Activated T-helper 17 cell treated with anti-CD3 and anti-CD28 coated beads, Interleukin-2, amount 50 U/mL, for 72 hours (primary cell): ENCODE measurements around the gene KLHL41. TPM values are rescaled to one million over a fixed set of nuclear protein-coding genes. Genes with fewer than 3 reads are reported as not detected.
"Not testable (repeated sequence)": the region's sequence is repeated elsewhere in the genome, so short reads cannot be mapped to it uniquely, and the experiment has no call there.

Experiments
- ATAC-seq: fragments of 150-1000 bp; cut with Tn5 transposase; replicated peaks from 2 replicates; pipeline ENCODE4 v1.10.0; 2021; ENCODE audit warnings: mild to moderate bottlenecking, moderate library complexity
- H3K27ac Mint-ChIP-seq: one replicate; pipeline ENCODE4 v1.8.0; 2022; ENCODE audit warnings: mixed read lengths
- H3K27me3 Mint-ChIP-seq: one replicate; pipeline ENCODE4 v1.8.0; 2022; ENCODE audit warnings: mixed read lengths
- H3K36me3 Mint-ChIP-seq: one replicate; pipeline ENCODE4 v1.8.0; 2022; ENCODE audit warnings: low read depth, mild to moderate bottlenecking, mixed read lengths
- H3K4me1 Mint-ChIP-seq: one replicate; pipeline ENCODE4 v1.8.0; 2022; ENCODE audit warnings: mixed read lengths
- H3K4me3 Mint-ChIP-seq: one replicate; pipeline ENCODE4 v1.8.0; 2022; ENCODE audit warnings: mild to moderate bottlenecking, mixed read lengths
- H3K9me3 Mint-ChIP-seq: one replicate; pipeline ENCODE4 v1.8.0; 2022; ENCODE audit warnings: mixed read lengths
- total RNA-seq, 2 donors: library from RNA; stranded (reverse); gene quantifications; one replicate each; pipeline ENCODE4 v1.2.3, GENCODE V29; 2022

KLHL41 gene
- total RNA-seq, 2 donors from 2014 or later = not detected

GRCh38 chr2:169486487-169486886 is 23.0 kb upstream of the KLHL41 start:
- H3K36me3 Mint-ChIP-seq = no peaks in the 10 kb centered on the region
- peak; percentile 42 for ATAC-seq
- H3K4me3 Mint-ChIP-seq = no peak overlapping the region
- H3K27ac Mint-ChIP-seq = no peak overlapping the region
- no peaks in the 10 kb centered on the region for H3K9me3 Mint-ChIP-seq
- H3K4me1 Mint-ChIP-seq = no peaks in the 10 kb centered on the region
- H3K27me3 Mint-ChIP-seq = no peaks in the 10 kb centered on the region

- no peaks in the 10 kb centered on the region for H3K36me3 Mint-ChIP-seq
- H3K27me3 Mint-ChIP-seq = no peaks in the 10 kb centered on the region
- no peak for ATAC-seq
- H3K27ac Mint-ChIP-seq = no peak overlapping the region
- H3K4me3 Mint-ChIP-seq = no peak overlapping the region
- H3K9me3 Mint-ChIP-seq = no peaks in the 10 kb centered on the region
- no peaks in the 10 kb centered on the region for H3K4me1 Mint-ChIP-seq
These were observed 18.7 kb upstream of the KLHL41 start for GRCh38 chr2:169490834-169491233.

- Mint-ChIP-seq H3K36me3 (no peaks in the 10 kb centered on the region), H3K4me1 (no peaks in the 10 kb centered on the region), H3K9me3 (no peaks in the 10 kb centered on the region), H3K4me3 (no peak overlapping the region), H3K27me3 (no peaks in the 10 kb centered on the region), H3K27ac (no peak overlapping the region)
- no peak for ATAC-seq
These were observed 18.1 kb upstream of the KLHL41 start for GRCh38 chr2:169491378-169491777.

- Mint-ChIP-seq H3K4me1 (no peaks in the 10 kb centered on the region), H3K4me3 (no peak overlapping the region), H3K27ac (no peak overlapping the region), H3K27me3 (no peaks in the 10 kb centered on the region), H3K36me3 (no peaks in the 10 kb centered on the region), H3K9me3 (no peaks in the 10 kb centered on the region)
- no peak for ATAC-seq
These were observed 16.1 kb upstream of the KLHL41 start for GRCh38 chr2:169493360-169493759.

GRCh38 chr2:169495310-169495928 is 14.1 kb upstream of the KLHL41 start:
- H3K4me3 Mint-ChIP-seq = no peak overlapping the region
- no peaks in the 10 kb centered on the region for H3K4me1 Mint-ChIP-seq
- H3K27ac Mint-ChIP-seq = no peak overlapping the region
- no peaks in the 10 kb centered on the region for H3K27me3 Mint-ChIP-seq
- no peaks in the 10 kb centered on the region for H3K36me3 Mint-ChIP-seq
- ATAC-seq = no peak
- no peaks in the 10 kb centered on the region for H3K9me3 Mint-ChIP-seq

GRCh38 chr2:169504651-169505050 is 4.9 kb upstream of the KLHL41 start:
- H3K9me3 Mint-ChIP-seq = no peaks in the 10 kb centered on the region
- H3K4me3 Mint-ChIP-seq = no peak overlapping the region
- H3K27ac Mint-ChIP-seq = no peak overlapping the region
- ATAC-seq = no peak
- H3K36me3 Mint-ChIP-seq = no peaks in the 10 kb centered on the region
- no peaks in the 10 kb centered on the region for H3K27me3 Mint-ChIP-seq
- no peaks in the 10 kb centered on the region for H3K4me1 Mint-ChIP-seq

GRCh38 chr2:169507698-169508097 is 1.8 kb upstream of the KLHL41 start:
- no peak overlapping the region for H3K4me3 Mint-ChIP-seq
- H3K36me3 Mint-ChIP-seq = no peaks in the 10 kb centered on the region
- no peaks in the 10 kb centered on the region for H3K9me3 Mint-ChIP-seq
- no peaks in the 10 kb centered on the region for H3K27me3 Mint-ChIP-seq
- peak; percentile 61 for ATAC-seq
- H3K4me1 Mint-ChIP-seq = no peaks in the 10 kb centered on the region
- H3K27ac Mint-ChIP-seq = peak overlapping the region; percentile 61

GRCh38 chr2:169509955-169510354 is 453 bp downstream of the KLHL41 start:
- H3K36me3 Mint-ChIP-seq = no peaks in the 10 kb centered on the region
- ATAC-seq = no peak
- H3K27ac Mint-ChIP-seq = no peak overlapping the region
- no peaks in the 10 kb centered on the region for H3K27me3 Mint-ChIP-seq
- H3K4me1 Mint-ChIP-seq = no peaks in the 10 kb centered on the region
- H3K9me3 Mint-ChIP-seq = no peaks in the 10 kb centered on the region
- no peak overlapping the region for H3K4me3 Mint-ChIP-seq

- Mint-ChIP-seq H3K36me3 (no peaks in the 10 kb centered on the region), H3K27me3 (no peaks in the 10 kb centered on the region), H3K27ac (no peak overlapping the region), H3K4me3 (no peak overlapping the region), H3K9me3 (no peaks in the 10 kb centered on the region), H3K4me1 (no peaks in the 10 kb centered on the region)
- no peak for ATAC-seq
These were observed 994 bp downstream of the KLHL41 start for GRCh38 chr2:169510496-169510895.

- Mint-ChIP-seq H3K4me1 (no peaks in the 10 kb centered on the region), H3K9me3 (no peaks in the 10 kb centered on the region), H3K27me3 (no peaks in the 10 kb centered on the region), H3K27ac (no peak overlapping the region), H3K36me3 (no peaks in the 10 kb centered on the region), H3K4me3 (no peak overlapping the region)
- ATAC-seq = no peak
These were observed 2.3 kb downstream of the KLHL41 start for GRCh38 chr2:169511818-169512217.

- no peaks in the 10 kb centered on the region for H3K36me3 Mint-ChIP-seq
- no peak overlapping the region for H3K4me3 Mint-ChIP-seq
- H3K4me1 Mint-ChIP-seq = no peaks in the 10 kb centered on the region
- H3K9me3 Mint-ChIP-seq = no peaks in the 10 kb centered on the region
- ATAC-seq = no peak
- H3K27ac Mint-ChIP-seq = no peak overlapping the region
- no peaks in the 10 kb centered on the region for H3K27me3 Mint-ChIP-seq
These were observed 3.0 kb downstream of the KLHL41 start for GRCh38 chr2:169512525-169512924.

- Mint-ChIP-seq H3K36me3 (no peaks in the 10 kb centered on the region), H3K4me1 (no peaks in the 10 kb centered on the region), H3K27me3 (no peaks in the 10 kb centered on the region), H3K9me3 (no peaks in the 10 kb centered on the region), H3K27ac (no peak overlapping the region), H3K4me3 (no peak overlapping the region)
- ATAC-seq = no peak
These were observed 3.6 kb downstream of the KLHL41 start for GRCh38 chr2:169513094-169513493.

- ATAC-seq = no peak
- Mint-ChIP-seq H3K27me3 (no peaks in the 10 kb centered on the region), H3K4me3 (no peak overlapping the region)
These were observed 4.4 kb downstream of the KLHL41 start for GRCh38 chr2:169513926-169514325.

GRCh38 chr2:169514758-169515157 is 5.3 kb downstream of the KLHL41 start:
- H3K4me1 Mint-ChIP-seq, H3K27me3 Mint-ChIP-seq, H3K27ac Mint-ChIP-seq, H3K4me3 Mint-ChIP-seq, H3K36me3 Mint-ChIP-seq, ATAC-seq, H3K9me3 Mint-ChIP-seq: not testable (repeated sequence)

More at GRCh38 chr2:169513926-169514325, 4.4 kb downstream of the KLHL41 start:
- Mint-ChIP-seq H3K4me1 (no peaks in the 10 kb centered on the region), H3K27ac (no peak overlapping the region), H3K9me3 (no peaks in the 10 kb centered on the region), H3K36me3 (no peaks in the 10 kb centered on the region)

- H3K36me3 Mint-ChIP-seq, H3K27me3 Mint-ChIP-seq, H3K4me1 Mint-ChIP-seq, H3K9me3 Mint-ChIP-seq, H3K4me3 Mint-ChIP-seq, ATAC-seq, H3K27ac Mint-ChIP-seq: not testable (repeated sequence)
These were observed 7.0 kb downstream of the KLHL41 start for GRCh38 chr2:169516488-169516995.

GRCh38 chr2:169520896-169521295 is 11.4 kb downstream of the KLHL41 start:
- no peaks in the 10 kb centered on the region for H3K27me3 Mint-ChIP-seq
- H3K36me3 Mint-ChIP-seq = no peaks in the 10 kb centered on the region
- no peak overlapping the region for H3K27ac Mint-ChIP-seq
- no peaks in the 10 kb centered on the region for H3K9me3 Mint-ChIP-seq
- H3K4me1 Mint-ChIP-seq = no peaks in the 10 kb centered on the region
- no peak for ATAC-seq
- H3K4me3 Mint-ChIP-seq = no peak overlapping the region
